HL-60 (cell line): Measurements from ENCODE around the gene ZFAND6.
A peak's percentile ranks its signal among the peaks of the same experiment; 100 is the strongest.
"Not testable (repeated sequence)": the region's sequence is repeated elsewhere in the genome, so short reads cannot be mapped to it uniquely, and the experiment has no call there.

Experiments used
- DNase-seq, 2 experiments: peaks; one replicate each; pipeline ENCODE4 v3.0.0-alpha.2; 2010 to 2020; ENCODE audit warnings: low read depth in 1 of 2, low spot score in 1 of 2
- H3K27ac ChIP-seq: fragments of 250-450 bp; sonication (Bioruptor Pico); replicated peaks from 2 replicates; pipeline ENCODE4 v1.5.1; 2020; ENCODE audit warnings: mild to moderate bottlenecking, moderate library complexity
- H3K27me3 ChIP-seq: fragments of 250-450 bp; sonication (Bioruptor Pico); 2 replicates; pipeline ENCODE4 v1.5.1; 2021; ENCODE audit warnings: mild to moderate bottlenecking, moderate library complexity; ENCODE audit not compliant: insufficient read depth, poor library complexity, severe bottlenecking
- H3K4me3 ChIP-seq: replicated peaks from 2 replicates; pipeline ENCODE4 v1.5.1; 2011; ENCODE audit warnings: mild to moderate bottlenecking, control low read depth, low read length; ENCODE audit not compliant: insufficient read depth
- GABPA ChIP-seq: IDR thresholded peaks from 2 replicates; pipeline ENCODE4 v1.6.1; 2012; ENCODE audit warnings: low read depth
- POLR2AphosphoS5 ChIP-seq: IDR thresholded peaks from 2 replicates; pipeline ENCODE4 v1.6.1; 2012; ENCODE audit warnings: low read depth
- REST ChIP-seq: IDR thresholded peaks from 2 replicates; pipeline ENCODE4 v1.6.1; 2012; ENCODE audit warnings: low read depth; ENCODE audit not compliant: insufficient replicate concordance
- SPI1 ChIP-seq: IDR thresholded peaks from 2 replicates; pipeline ENCODE4 v1.6.1; 2012; ENCODE audit warnings: low read depth, mild to moderate bottlenecking, borderline replicate concordance
- long read RNA-seq: library from polyadenylated mRNA; unstranded; transcript quantifications from one replicate; pipeline ENCODE4 v2.0.0, GENCODE V29; 2020
- TF ChIP-seq, protein P1 (sequence below): IDR thresholded peaks from one replicate; pipeline ENCODE4 v1.5.1; 2011; ENCODE audit warnings: low read length, control low read depth, inconsistent platforms; ENCODE audit not compliant: insufficient read depth

Gene ZFAND6
- long read RNA-seq, transcript ZFAND6-220 (6 exons, 891 nt): major isoform, 201 of 343 reads
- long read RNA-seq, transcript ZFAND6-201 (7 exons, 1,814 nt): minor isoform, 45 of 343 reads
- long read RNA-seq, transcript ZFAND6-212 (7 exons, 1,602 nt): minor isoform, 25 of 343 reads
- long read RNA-seq, transcript ZFAND6-213 (6 exons, 1,446 nt): minor isoform, 30 of 343 reads
- long read RNA-seq, partial matches to known transcripts: 13 of 343 reads
- long read RNA-seq, other reads (novel, unspliced or antisense): 29 of 343 reads

GRCh38 chr15:80058851-80059785 is at the start of gene ZFAND6:
Gene ZFAND6, plus strand, starts transcription at chr15:80059676. Its CDS starts 60,669 bp downstream, at chr15:80120345.
- peak within 1 kb of the TSS; percentile 75 for H3K27ac ChIP-seq
- TF ChIP-seq SPI1 (no peak), GABPA (no peak), REST (no peak), POLR2AphosphoS5 (peak; percentile 45; the same call in 1 of the 2 replicates)
- TF ChIP-seq, protein P1, sequence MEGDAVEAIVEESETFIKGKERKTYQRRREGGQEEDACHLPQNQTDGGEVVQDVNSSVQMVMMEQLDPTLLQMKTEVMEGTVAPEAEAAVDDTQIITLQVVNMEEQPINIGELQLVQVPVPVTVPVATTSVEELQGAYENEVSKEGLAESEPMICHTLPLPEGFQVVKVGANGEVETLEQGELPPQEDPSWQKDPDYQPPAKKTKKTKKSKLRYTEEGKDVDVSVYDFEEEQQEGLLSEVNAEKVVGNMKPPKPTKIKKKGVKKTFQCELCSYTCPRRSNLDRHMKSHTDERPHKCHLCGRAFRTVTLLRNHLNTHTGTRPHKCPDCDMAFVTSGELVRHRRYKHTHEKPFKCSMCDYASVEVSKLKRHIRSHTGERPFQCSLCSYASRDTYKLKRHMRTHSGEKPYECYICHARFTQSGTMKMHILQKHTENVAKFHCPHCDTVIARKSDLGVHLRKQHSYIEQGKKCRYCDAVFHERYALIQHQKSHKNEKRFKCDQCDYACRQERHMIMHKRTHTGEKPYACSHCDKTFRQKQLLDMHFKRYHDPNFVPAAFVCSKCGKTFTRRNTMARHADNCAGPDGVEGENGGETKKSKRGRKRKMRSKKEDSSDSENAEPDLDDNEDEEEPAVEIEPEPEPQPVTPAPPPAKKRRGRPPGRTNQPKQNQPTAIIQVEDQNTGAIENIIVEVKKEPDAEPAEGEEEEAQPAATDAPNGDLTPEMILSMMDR: no peak
- no peaks in the 10 kb centered on the region for H3K27me3 ChIP-seq
- H3K4me3 ChIP-seq: peak within 1 kb of the TSS; percentile 57
- DNase-seq: peak; percentile 77 to 95

DNA sequence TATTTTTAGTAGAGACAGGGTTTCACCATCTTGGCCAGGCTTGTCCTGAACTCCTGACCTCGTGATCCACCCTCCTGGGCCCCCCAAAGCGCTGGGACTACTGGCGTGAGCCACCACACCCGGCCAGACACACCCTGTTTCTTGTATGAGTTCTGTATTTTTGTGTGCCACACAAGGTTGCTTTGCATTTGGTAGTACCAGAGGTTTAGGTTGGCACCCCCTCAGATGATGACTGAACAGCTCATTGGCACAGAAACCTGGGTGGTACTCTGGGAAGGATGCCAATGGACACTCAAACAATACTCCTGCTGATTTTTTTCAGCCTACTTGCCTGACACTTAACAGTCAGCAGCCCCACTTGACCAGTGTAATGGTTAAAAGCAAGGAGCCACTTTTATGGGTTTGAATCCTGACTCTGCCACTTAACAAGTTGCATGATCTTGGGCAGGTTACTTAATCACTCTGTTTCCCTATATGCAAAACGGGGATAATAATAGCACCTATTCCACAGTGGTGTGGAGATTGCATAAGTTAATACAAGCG is 49.3 kb upstream of the ZFAND6 start:
- Histone ChIP-seq H3K27ac (no peak overlapping the region), H3K4me3 (no peak overlapping the region), H3K27me3 (no peaks in the 10 kb centered on the region)
- TF ChIP-seq SPI1: no peak
- no peak for TF ChIP-seq GABPA
- TF ChIP-seq, protein P1: no peak
- no peak for TF ChIP-seq REST
- no peak for TF ChIP-seq POLR2AphosphoS5
- DNase-seq: no peak

DNA sequence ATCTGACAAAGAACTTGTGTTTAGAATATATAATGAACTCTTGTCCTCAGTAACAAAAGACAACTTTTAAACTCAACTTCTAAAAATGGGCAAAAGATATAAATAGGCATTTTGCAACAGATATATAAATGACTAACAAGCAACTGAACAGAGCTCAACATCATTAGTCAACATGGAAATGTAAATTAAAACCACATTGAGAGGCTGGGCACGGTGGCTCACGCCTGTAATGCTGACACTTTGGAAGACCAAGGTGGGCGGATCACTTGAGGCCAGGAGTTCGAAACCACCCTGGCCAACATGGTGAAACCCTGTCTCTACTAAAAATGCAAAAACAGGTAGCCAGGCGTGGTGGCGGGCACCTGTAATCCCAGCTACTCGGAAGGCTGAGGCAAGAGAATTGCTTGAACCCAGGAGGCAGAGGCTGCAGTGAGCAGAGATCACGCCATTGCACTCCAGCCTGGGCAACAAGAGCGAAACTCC is 48.4 kb upstream of the ZFAND6 start:
- not testable (repeated sequence) for H3K27ac ChIP-seq, H3K4me3 ChIP-seq, H3K27me3 ChIP-seq, DNase-seq

GRCh38 chr15:80011596-80011995 is 47.9 kb upstream of the ZFAND6 start:
- Histone ChIP-seq H3K27me3 (no peaks in the 10 kb centered on the region), H3K27ac (no peak overlapping the region), H3K4me3 (no peak overlapping the region)
- TF ChIP-seq GABPA (no peak), REST (no peak), SPI1 (no peak), POLR2AphosphoS5 (no peak)
- TF ChIP-seq, protein P1: no peak
- DNase-seq: no peak
